K562 (cell line): Measurements from ENCODE around the gene CABP4. TPM values are rescaled to one million over a fixed set of nuclear protein-coding genes. Genes with fewer than 3 reads are reported as not detected.

ENCODE experiments used
- ADNP ChIP-seq: fragments of 200-800 bp; sonication (Bioruptor generic); IDR thresholded peaks from 2 replicates; pipeline ENCODE4 v1.6.1; 2016; ENCODE audit warnings: missing genetic modification characterization, missing compliant biosample characterization
- ARID4B ChIP-seq: sonication (generic); formaldehyde crosslinking; IDR thresholded peaks from 2 replicates; pipeline ENCODE4 v1.8.0; 2022; ENCODE audit warnings: mild to moderate bottlenecking, missing genetic modification reagents
- ARNT ChIP-seq, 2 experiments: fragments of 450-650 bp; IDR thresholded peaks; 2 replicates each; pipeline ENCODE4 v1.6.1; 2016; ENCODE audit warnings: mild to moderate bottlenecking in 1 of 2
- CAMTA2 ChIP-seq: fragments of 250-450 bp; sonication (Bioruptor Pico); conservative IDR thresholded peaks from 2 replicates; pipeline ENCODE4 v1.5.1; 2022
- CBFB ChIP-seq: sonication (generic); formaldehyde crosslinking; IDR thresholded peaks from 2 replicates; pipeline ENCODE4 v1.4.0; 2020; ENCODE audit warnings: mild to moderate bottlenecking, missing genetic modification reagents
- E2F5 ChIP-seq: sonication (generic); formaldehyde crosslinking; IDR thresholded peaks from 2 replicates; pipeline ENCODE4 v1.8.0; 2022; ENCODE audit warnings: mild to moderate bottlenecking, missing genetic modification reagents
- HDAC6 ChIP-seq: IDR thresholded peaks from 2 replicates; pipeline ENCODE4 v1.6.1; 2012; ENCODE audit warnings: low read depth, mild to moderate bottlenecking, control low read depth, inconsistent platforms, low read length, moderate library complexity
- KAT8 ChIP-seq: fragments of 450-650 bp; IDR thresholded peaks from 2 replicates; pipeline ENCODE4 v1.6.1; 2016; ENCODE audit warnings: low read depth, mild to moderate bottlenecking
- MAFF ChIP-seq: IDR thresholded peaks from 2 replicates; pipeline ENCODE4 v1.6.1; 2012; ENCODE audit warnings: low read length, improper control_type of control experiment
- NCOA4 ChIP-seq: fragments of 450-650 bp; IDR thresholded peaks from 2 replicates; pipeline ENCODE4 v1.6.1; 2018; ENCODE audit warnings: mild to moderate bottlenecking; ENCODE audit not compliant: partially characterized antibody
- RBM14 ChIP-seq: fragments of 200-400 bp; formaldehyde crosslinking; IDR thresholded peaks from 2 replicates; pipeline ENCODE4 v1.6.1; 2018; ENCODE audit warnings: low read depth, mild to moderate bottlenecking, low read length, moderate library complexity, borderline replicate concordance; ENCODE audit not compliant: insufficient read depth
- RNF219 ChIP-seq: fragments of 250-450 bp; sonication (Bioruptor Pico); IDR thresholded peaks from 2 replicates; pipeline ENCODE4 v1.5.0; 2022; ENCODE audit warnings: mild to moderate bottlenecking
- SIRT6 ChIP-seq: IDR thresholded peaks from one replicate; pipeline ENCODE4 v1.6.1; 2012; ENCODE audit warnings: low read depth, mild to moderate bottlenecking, control low read depth, inconsistent platforms, low read length, moderate library complexity
- SMARCC2 ChIP-seq: fragments of 450-650 bp; IDR thresholded peaks from 2 replicates; pipeline ENCODE4 v1.6.1; 2017; ENCODE audit warnings: antibody characterized with exemption, moderate library complexity, mild to moderate bottlenecking, low read depth
- ZC3H11A ChIP-seq: IDR thresholded peaks from 2 replicates; pipeline ENCODE4 v1.6.1; 2012; ENCODE audit warnings: low read depth, low read length, improper control_type of control experiment
- ZNF253 ChIP-seq: fragments of 250-450 bp; sonication (Bioruptor Pico); conservative IDR thresholded peaks from 2 replicates; pipeline ENCODE4 v1.6.1; 2021; ENCODE audit warnings: mild to moderate bottlenecking
- polyA plus RNA-seq, 8 experiments: library from polyadenylated mRNA; depleted of rRNA in 4 of 8; stranded (reverse) in 5 of 8; unstranded in 3 of 8; fragments of >200 nt; fragmentation: Nextera tagmentation in 2 of 8; fragmentation: Illumina TruSeq in 1 of 8; extraction: Ambion mirVana in 2 of 8; extraction: Trizol in 1 of 8; gene quantifications; 2 replicates each; pipeline versions ENCODE4 v1.2.1 to v1.2.3, GENCODE V29; 2011 to 2014; ENCODE audit warnings: inconsistent platforms in 1 of 8, missing spikeins in 1 of 8
- total RNA-seq, 7 experiments: library from RNA; depleted of rRNA in 6 of 7; stranded (reverse); fragments of >200 nt in 6 of 7; fragmentation: Illumina TruSeq in 2 of 7; extraction: Trizol in 2 of 7; gene quantifications; 2 replicates each; pipeline versions ENCODE4 v1.2.1 to v1.2.3, GENCODE V29; 2011 to 2021; ENCODE audit warnings: low replicate concordance in 1 of 7

CABP4 gene
- total and polyA plus RNA-seq, 9 of the 15 experiments (the other 6 are each of a cell fraction or from before 2014, with no cell fraction given), result 0.11 TPM; not detected in 8

GRCh38 chr11:67420646-67421429, 34.3 kb upstream of the CABP4 start (continued):
- no peak for TF ChIP-seq E2F5
- TF ChIP-seq CAMTA2 (CRISPR knock-in tag), result no peak
- no peak for TF ChIP-seq ADNP (tag)
- no peak for TF ChIP-seq CBFB (CRISPR knock-in tag)
- TF ChIP-seq SMARCC2, result no peak
- no peak for TF ChIP-seq SIRT6
- TF ChIP-seq ZNF253 (CRISPR knock-in tag), result no peak
- TF ChIP-seq NCOA4, result no peak
- TF ChIP-seq ARNT (IDR thresholded peaks at IDR 0.05), result no peak
- TF ChIP-seq RBM14, result no peak
- TF ChIP-seq HDAC6, result no peak
- no peak for TF ChIP-seq KAT8
- no peak for TF ChIP-seq ZC3H11A
- TF ChIP-seq ARID4B (CRISPR knock-in tag), result peak; percentile 87; the same call in 1 of the 2 replicates
- no peak for TF ChIP-seq RNF219 (CRISPR knock-in tag)
- TF ChIP-seq MAFF, result no peak
